Retinal pigment epithelial cell (primary cell): ENCODE data around the gene RAD23A.

Experiments
- DNase-seq: peaks from one replicate; pipeline ENCODE4 v3.0.0-alpha.2; 2010; ENCODE audit warnings: low read depth
- H3K4me3 ChIP-seq: 2 replicates; pipeline ENCODE4 v1.5.1; 2011; ENCODE audit warnings: mild to moderate bottlenecking, low read length, control low read depth, moderate library complexity
- TF ChIP-seq, protein P1 (sequence below): conservative IDR thresholded peaks from 2 replicates; pipeline ENCODE4 v1.5.1; 2011; ENCODE audit warnings: low read depth, low read length, control low read depth, inconsistent platforms

Gene RAD23A

DNA sequence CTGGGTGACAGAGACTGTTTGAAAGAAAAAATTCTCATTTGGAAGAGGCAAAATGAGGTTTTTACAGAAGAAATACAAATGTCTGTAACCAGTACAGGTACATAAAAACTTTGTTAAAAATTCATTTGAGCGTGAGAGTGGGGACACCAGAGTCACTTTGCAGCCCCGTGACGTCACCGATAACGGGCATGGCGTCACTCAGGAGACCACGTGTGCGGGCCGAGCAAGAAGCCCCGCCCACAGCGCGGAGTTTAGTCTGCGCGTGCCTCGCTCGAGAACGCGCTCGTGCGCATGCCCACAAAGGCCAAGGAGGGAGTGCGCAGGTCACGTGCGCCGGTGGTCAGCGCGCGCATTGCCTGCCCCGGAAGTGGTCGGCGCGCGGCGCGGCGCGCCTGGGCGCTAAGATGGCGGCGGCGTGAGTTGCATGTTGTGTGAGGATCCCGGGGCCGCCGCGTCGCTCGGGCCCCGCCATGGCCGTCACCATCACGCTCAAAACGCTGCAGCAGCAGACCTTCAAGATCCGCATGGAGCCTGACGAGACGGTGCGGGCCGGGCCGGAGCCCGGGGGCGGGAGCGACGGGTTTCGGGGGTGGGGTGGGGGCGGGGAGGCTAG lies at the start of gene RAD23A:
Gene RAD23A, plus strand, starts transcription at position 384 of the 613 bp plus-strand sequence. Its CDS starts 87 bp downstream, at position 471.
- TF ChIP-seq, protein P1, sequence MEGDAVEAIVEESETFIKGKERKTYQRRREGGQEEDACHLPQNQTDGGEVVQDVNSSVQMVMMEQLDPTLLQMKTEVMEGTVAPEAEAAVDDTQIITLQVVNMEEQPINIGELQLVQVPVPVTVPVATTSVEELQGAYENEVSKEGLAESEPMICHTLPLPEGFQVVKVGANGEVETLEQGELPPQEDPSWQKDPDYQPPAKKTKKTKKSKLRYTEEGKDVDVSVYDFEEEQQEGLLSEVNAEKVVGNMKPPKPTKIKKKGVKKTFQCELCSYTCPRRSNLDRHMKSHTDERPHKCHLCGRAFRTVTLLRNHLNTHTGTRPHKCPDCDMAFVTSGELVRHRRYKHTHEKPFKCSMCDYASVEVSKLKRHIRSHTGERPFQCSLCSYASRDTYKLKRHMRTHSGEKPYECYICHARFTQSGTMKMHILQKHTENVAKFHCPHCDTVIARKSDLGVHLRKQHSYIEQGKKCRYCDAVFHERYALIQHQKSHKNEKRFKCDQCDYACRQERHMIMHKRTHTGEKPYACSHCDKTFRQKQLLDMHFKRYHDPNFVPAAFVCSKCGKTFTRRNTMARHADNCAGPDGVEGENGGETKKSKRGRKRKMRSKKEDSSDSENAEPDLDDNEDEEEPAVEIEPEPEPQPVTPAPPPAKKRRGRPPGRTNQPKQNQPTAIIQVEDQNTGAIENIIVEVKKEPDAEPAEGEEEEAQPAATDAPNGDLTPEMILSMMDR, result no peak
- H3K4me3 ChIP-seq, result peak within 1 kb of the TSS; percentile 79
- DNase-seq, result peak; percentile 90

DNA sequence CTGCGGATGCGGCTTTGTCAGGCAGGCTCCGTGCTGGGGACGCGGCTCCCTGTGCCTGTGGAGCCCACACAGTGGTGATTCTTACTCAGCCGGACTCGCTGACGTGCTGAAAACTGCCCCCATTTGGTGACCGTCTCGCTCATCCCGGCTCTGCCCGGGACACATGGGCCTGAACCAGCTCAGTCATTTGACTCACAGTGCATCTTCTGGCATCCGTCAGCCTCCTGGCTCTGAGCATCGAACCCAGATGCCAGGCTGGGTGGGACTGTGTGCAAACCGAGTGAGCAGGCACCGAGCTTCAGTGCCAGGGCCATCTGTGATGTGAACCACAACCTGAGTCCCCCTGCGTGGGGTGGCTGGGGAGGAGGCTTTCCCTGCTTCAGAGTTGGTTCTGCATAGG lies 49.2 kb upstream of the RAD23A start:
- TF ChIP-seq, protein P1, result no peak
- no peak overlapping the region for H3K4me3 ChIP-seq
- no peak for DNase-seq

DNA sequence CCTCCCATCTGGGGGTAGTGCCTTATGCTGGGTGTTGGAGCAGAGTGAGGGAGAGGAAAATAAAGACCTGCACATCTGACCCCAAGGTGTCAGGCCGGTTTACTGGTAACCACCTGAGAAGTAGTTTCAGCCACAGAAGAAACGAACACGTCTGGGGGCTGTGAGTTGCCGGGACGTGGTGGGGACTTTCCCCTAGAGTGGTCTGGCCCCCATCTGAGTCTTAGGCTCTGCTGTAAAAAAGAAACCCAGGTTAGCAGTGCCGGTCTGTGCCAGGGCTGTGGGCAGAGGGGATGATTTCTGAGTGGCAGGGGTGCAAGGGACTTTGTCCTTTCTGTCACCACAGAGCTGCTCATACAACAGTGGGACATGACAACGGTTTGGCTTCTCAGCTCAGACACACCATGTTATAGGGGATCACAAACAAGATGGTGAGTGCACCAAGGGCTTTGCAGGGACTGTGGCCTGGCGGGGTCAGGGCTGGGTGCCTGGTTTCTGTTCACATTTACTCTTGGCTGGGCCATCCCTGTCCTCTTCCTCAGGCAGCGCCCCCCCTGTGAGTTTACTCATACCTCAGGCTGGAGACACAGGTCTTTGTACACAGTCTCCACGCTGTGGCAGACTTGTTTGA lies 45.7 kb upstream of the RAD23A start:
- no peak overlapping the region for H3K4me3 ChIP-seq
- DNase-seq, result no peak
- TF ChIP-seq, protein P1, result no peak

DNA sequence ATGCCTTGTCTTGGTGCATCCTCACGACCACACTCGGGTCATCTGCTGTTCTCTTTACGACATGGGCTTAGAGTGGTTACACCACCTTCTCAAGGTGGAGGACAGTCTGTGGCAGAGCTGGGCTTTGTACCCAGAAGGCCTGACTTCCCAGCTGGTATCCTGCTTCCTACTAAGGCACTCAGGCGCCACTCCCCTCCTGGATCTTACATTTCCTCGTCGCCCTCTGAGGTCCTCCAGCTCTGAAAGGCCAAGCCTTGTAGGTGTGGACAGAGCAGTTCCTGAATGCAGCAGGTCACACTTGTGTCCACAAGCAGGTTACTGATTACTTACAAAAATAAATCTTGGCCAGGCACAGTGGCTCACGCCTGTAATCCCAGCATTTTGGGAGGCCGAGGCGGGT lies 38.5 kb upstream of the RAD23A start:
- no peak for DNase-seq

DNA sequence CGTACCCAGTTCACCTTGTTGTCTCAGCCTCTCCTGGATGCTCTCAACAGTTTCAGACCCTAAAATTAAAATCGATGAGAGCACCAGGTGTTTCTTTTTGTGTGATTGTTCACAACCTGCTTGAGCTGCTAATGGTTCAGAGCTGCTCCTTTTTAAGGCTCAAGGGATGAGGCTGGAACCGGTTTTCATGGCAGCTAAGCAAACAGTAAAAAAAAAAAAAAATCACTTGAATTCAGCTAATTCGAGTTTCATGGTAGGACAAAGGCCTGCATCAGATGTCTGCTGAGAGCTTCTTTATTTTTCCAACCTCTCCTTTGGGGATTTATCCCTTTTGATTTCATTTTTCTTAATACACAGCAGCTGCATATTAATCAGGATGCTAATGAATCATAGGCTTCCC lies 33.1 kb upstream of the RAD23A start:
- no peak for DNase-seq
- TF ChIP-seq, protein P1, result no peak
- H3K4me3 ChIP-seq, result peak overlapping the region; percentile 26

More for the DNA sequence above, 38.5 kb upstream of the RAD23A start:
- TF ChIP-seq, protein P1, result no peak
- no peak overlapping the region for H3K4me3 ChIP-seq

DNA sequence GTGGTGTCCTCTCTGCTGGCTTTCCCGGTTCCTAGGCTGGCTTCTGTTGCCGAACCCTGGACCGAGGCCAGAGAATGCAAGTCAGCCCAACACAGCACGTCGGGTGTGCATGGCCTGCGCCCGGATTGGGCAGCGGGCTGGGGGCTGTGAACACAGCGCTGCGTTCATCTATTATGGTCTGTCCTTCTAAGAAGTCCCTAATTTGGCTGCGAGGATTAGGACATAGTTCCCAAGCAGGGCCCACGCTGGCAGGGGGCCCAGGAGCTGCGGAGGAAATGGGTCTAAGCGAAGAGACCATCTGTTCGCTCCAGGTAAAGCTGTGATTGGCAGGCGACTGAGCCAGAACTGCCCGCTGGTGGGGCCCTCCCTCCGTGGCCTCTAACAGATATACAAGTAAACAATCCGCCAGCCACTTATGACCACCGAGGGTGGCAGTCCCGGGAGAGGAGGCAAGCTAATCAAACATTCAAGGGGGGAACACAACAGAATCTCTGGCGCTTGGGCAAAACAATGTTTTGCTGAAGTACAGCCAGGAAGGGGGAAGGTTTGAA lies 32.6 kb upstream of the RAD23A start:
- peak overlapping the region; percentile 26 for H3K4me3 ChIP-seq
- TF ChIP-seq, protein P1, result no peak
- peak; percentile 23 for DNase-seq
